HCT116 (cell line): ENCODE data around the gene SEPHS1.

Source experiments
- EGR1 ChIP-seq: IDR thresholded peaks from 2 replicates; pipeline ENCODE4 v1.6.1; 2012; ENCODE audit warnings: low read depth
- ELF1 ChIP-seq: IDR thresholded peaks from 2 replicates; pipeline ENCODE4 v1.6.1; 2012; ENCODE audit warnings: low read depth, borderline replicate concordance
- EZH2 ChIP-seq: fragments of 200-600 bp; sonication (generic); IDR thresholded peaks from 2 replicates; pipeline ENCODE4 v1.6.1; 2017; ENCODE audit warnings: antibody characterized with exemption, mixed run types
- EZH2phosphoT487 ChIP-seq: fragments of 200-600 bp; IDR thresholded peaks from 2 replicates; pipeline ENCODE4 v1.6.1; 2018; ENCODE audit warnings: antibody characterized with exemption, borderline replicate concordance
- JUND ChIP-seq: IDR thresholded peaks from 2 replicates; pipeline ENCODE4 v1.6.1; 2012
- POLR2A ChIP-seq: IDR thresholded peaks from 2 replicates; pipeline ENCODE4 v1.7.0; 2011; ENCODE audit warnings: borderline replicate concordance; ENCODE audit not compliant: insufficient read depth, insufficient read length; ENCODE audit errors: extremely low read depth
- RAD21 ChIP-seq: IDR thresholded peaks from 2 replicates; pipeline ENCODE4 v1.6.1; 2012; ENCODE audit warnings: low read depth, mild to moderate bottlenecking
- TF ChIP-seq, protein P1 (sequence below), 3 experiments: fragments of 200-600 bp in 1 of 3; sonication (generic) in 1 of 3; IDR thresholded peaks in 2 of 3; conservative IDR thresholded peaks in 1 of 3; 2 replicates each; pipeline ENCODE4 v1.5.1; 2012 to 2017; ENCODE audit warnings: low read depth in 2 of 3, low read length in 2 of 3, antibody characterized with exemption in 1 of 3, borderline replicate concordance in 1 of 3, control low read depth in 1 of 3, mild to moderate bottlenecking in 1 of 3, mixed read lengths in 1 of 3, mixed run types in 1 of 3, moderate library complexity in 1 of 3; ENCODE audit not compliant: insufficient read depth in 1 of 3
- TF ChIP-seq, protein P2 (sequence below): IDR thresholded peaks from 2 replicates; pipeline ENCODE4 v1.6.1; 2011; ENCODE audit warnings: mild to moderate bottlenecking, low read length, moderate library complexity; ENCODE audit not compliant: insufficient replicate concordance; ENCODE audit errors: extremely low read depth
- TF ChIP-seq, protein P3 (sequence below): IDR thresholded peaks from 2 replicates; pipeline ENCODE4 v1.6.1; 2012

DNA sequence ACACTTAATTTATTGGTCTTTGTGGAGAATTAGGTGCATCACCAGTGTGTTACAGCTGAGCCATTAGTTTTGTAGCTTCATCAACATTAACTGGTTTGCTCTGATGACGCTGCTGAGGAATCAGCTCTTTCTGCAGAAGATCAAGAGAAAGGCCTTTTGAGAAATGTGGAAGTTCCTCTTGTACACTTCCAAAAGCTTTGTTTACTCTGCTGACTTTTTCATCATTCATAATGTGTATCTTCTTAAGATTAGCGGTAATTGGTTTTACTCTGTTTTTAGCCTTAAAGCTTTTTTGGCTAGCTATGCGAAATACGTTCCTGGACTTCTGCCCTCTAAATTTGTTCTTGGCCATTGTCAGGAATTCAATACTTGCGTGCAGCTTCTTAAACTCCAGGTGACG, 40.0 kb downstream of the SEPHS1 start:
- TF ChIP-seq EGR1: no peak
- TF ChIP-seq, protein P1, sequence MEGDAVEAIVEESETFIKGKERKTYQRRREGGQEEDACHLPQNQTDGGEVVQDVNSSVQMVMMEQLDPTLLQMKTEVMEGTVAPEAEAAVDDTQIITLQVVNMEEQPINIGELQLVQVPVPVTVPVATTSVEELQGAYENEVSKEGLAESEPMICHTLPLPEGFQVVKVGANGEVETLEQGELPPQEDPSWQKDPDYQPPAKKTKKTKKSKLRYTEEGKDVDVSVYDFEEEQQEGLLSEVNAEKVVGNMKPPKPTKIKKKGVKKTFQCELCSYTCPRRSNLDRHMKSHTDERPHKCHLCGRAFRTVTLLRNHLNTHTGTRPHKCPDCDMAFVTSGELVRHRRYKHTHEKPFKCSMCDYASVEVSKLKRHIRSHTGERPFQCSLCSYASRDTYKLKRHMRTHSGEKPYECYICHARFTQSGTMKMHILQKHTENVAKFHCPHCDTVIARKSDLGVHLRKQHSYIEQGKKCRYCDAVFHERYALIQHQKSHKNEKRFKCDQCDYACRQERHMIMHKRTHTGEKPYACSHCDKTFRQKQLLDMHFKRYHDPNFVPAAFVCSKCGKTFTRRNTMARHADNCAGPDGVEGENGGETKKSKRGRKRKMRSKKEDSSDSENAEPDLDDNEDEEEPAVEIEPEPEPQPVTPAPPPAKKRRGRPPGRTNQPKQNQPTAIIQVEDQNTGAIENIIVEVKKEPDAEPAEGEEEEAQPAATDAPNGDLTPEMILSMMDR (IDR thresholded peaks at IDR 0.05 in 2 of 3, conservative IDR thresholded peaks at IDR 0.05 in 1 of 3; ENCODE audit: borderline replicate concordance in 1 of 3, insufficient read depth in 1 of 3, low read depth in 2 of 3, low read length in 2 of 3): no peak
- no peak for TF ChIP-seq RAD21
- TF ChIP-seq ELF1: no peak
- TF ChIP-seq, protein P2, sequence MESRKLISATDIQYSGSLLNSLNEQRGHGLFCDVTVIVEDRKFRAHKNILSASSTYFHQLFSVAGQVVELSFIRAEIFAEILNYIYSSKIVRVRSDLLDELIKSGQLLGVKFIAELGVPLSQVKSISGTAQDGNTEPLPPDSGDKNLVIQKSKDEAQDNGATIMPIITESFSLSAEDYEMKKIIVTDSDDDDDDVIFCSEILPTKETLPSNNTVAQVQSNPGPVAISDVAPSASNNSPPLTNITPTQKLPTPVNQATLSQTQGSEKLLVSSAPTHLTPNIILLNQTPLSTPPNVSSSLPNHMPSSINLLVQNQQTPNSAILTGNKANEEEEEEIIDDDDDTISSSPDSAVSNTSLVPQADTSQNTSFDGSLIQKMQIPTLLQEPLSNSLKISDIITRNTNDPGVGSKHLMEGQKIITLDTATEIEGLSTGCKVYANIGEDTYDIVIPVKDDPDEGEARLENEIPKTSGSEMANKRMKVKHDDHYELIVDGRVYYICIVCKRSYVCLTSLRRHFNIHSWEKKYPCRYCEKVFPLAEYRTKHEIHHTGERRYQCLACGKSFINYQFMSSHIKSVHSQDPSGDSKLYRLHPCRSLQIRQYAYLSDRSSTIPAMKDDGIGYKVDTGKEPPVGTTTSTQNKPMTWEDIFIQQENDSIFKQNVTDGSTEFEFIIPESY: no peak
- no peak for TF ChIP-seq JUND
- no peak for TF ChIP-seq POLR2A
- TF ChIP-seq EZH2: no peak
- TF ChIP-seq, protein P3, sequence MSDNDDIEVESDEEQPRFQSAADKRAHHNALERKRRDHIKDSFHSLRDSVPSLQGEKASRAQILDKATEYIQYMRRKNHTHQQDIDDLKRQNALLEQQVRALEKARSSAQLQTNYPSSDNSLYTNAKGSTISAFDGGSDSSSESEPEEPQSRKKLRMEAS: no peak
- no peak for TF ChIP-seq EZH2phosphoT487
